GM18867 (cell line): ENCODE results near the gene ST6GAL1.
A peak's percentile ranks its signal among the peaks of the same experiment; 100 is the strongest.

ENCODE experiments used
- ATAC-seq: cut with Tn5 transposase; IDR thresholded peaks from one replicate; pipeline ENCODE4 v1.9.1; 2021; ENCODE audit warnings: mild to moderate bottlenecking, moderate library complexity; ENCODE audit not compliant: unreplicated experiment

The ST6GAL1 gene

DNA sequence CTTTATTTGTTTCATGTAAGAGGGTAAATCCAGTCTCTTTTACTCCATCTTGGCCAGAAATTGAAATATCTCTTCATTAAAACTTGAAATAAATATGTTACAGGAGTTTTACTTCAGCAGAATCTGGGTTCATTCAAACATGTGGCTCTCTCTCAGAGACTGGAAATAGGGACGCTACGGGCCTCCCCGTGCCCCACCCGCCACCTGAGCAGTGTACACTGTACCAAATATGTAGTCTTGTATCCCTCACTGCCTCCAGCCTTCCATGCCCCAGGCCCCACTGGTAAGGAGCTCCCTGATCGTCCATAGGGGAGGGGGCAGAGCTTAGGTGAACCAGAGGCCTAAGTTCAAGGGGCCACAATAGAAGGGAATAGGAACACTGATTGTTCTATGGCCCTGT is 172.9 kb downstream of the ST6GAL1 start:
- no peak for ATAC-seq

DNA sequence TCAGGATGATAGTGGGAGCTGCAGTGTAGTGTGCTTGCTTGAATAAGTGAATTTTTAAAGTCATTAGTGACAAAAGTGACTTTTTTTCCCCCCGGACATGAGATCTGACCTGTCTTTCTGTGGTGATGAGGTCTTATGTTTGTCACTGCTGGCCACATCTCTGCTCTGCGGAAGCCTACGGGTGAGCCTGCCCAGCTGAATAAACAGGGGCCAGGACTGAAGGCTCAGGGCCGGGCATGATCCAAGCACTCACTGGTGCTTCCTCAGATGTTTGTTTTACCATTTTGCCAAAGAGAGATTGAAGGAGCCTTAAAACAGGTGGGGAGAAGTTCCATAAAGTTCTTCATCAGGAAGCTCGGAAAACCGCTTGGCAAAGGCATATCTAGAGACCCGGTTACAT is 174.0 kb downstream of the ST6GAL1 start:
- no peak for ATAC-seq

GRCh38 chr3:187104933-187105332 is 174.6 kb downstream of the ST6GAL1 start:
- no peak for ATAC-seq

- ATAC-seq = no peak
These were observed 175.4 kb downstream of the ST6GAL1 start for GRCh38 chr3:187105700-187106099.

GRCh38 chr3:187107989-187108388 is 177.7 kb downstream of the ST6GAL1 start:
- ATAC-seq = no peak

GRCh38 chr3:187110156-187110555 is 179.8 kb downstream of the ST6GAL1 start:
- no peak for ATAC-seq

GRCh38 chr3:187112934-187113793 is 182.8 kb downstream of the ST6GAL1 start:
- ATAC-seq = no peak

DNA sequence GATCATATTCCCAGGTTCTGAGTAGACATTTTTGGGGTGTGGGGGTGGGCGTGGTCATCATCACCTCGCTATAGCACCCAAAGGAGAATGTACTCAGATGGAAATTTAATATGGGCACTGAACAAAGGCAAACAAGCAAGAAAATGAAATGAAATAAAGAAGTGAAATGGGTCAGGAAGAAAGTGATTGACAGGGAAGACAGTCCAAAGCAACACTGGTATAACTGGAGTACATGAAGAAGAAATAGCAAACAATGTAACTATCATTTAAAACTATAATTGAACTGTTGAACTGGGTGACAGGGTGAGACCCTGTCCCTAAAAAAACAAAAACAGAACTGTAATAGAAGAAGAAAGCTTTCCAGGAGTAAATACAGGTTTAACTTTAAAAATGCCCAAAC is 184.2 kb downstream of the ST6GAL1 start:
- no peak for ATAC-seq

GRCh38 chr3:187120326-187120725 is 190.0 kb downstream of the ST6GAL1 start:
- ATAC-seq = no peak

GRCh38 chr3:187122261-187122660 is 191.9 kb downstream of the ST6GAL1 start:
- ATAC-seq = no peak

DNA sequence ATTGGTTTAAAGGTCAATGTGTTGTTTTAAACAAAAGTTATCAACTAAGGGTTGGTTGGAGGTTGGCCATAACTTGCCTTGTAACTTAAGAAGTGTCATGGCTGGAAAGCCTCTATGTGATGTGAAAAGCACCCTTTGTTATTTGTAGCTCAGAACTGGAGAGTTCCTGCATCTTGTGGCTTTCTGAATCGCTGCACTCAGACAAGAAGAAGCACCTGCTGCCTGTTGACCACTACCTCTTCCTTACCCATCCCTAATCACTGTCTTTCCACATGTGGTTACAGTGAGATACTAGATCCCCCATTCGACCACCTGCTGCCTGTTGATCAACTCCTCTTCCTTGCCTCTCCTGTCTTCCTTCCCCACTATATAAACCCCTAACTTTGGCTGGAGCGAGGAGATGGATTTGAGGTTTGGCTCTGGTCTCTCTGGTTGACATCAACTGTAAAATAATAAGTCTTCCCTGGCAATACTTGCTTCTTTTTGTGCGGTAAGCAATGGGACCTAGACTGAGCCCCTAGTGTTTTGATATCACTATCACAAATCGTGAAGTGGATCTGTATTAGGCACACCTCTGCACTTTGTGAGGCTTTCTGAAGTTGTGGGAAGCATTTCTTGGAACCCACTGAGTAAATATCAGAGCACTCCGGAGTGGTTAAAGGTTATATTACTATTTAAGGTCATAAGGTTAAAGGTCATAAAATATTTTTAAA is 195.1 kb downstream of the ST6GAL1 start:
- peak; percentile 50 for ATAC-seq
